ENCODE results near the gene CATSPERE.

DNA sequence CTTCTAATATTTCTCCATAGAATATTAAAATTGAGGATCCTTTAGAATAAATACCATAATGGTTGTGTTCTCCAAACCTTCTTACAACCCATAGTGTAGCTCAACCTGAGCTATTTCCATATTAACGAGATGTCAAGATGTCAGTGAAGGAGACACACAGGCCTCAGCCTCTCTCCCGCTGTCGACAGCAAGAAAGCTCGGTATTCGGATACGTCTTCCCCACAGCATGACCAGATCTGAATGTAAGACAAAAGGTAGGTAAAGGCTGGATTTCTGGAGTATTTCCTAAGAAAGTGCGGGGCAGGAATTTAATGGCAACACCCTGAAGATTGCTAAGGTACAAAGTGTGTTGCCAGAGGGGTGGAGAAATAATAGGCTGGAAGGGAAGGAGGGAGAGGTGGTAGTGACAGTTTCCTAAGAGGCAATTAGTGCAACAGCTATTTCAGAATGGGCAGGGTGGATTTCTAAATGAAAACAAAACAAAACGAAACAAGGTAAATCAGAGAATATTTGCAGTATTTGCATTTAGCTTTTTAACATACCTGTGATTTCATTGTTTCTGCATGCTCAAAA, 11.1 kb upstream of the CATSPERE start:
- TF ChIP-seq, protein P1, sequence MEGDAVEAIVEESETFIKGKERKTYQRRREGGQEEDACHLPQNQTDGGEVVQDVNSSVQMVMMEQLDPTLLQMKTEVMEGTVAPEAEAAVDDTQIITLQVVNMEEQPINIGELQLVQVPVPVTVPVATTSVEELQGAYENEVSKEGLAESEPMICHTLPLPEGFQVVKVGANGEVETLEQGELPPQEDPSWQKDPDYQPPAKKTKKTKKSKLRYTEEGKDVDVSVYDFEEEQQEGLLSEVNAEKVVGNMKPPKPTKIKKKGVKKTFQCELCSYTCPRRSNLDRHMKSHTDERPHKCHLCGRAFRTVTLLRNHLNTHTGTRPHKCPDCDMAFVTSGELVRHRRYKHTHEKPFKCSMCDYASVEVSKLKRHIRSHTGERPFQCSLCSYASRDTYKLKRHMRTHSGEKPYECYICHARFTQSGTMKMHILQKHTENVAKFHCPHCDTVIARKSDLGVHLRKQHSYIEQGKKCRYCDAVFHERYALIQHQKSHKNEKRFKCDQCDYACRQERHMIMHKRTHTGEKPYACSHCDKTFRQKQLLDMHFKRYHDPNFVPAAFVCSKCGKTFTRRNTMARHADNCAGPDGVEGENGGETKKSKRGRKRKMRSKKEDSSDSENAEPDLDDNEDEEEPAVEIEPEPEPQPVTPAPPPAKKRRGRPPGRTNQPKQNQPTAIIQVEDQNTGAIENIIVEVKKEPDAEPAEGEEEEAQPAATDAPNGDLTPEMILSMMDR (IDR thresholded peaks at IDR 0.05), result no peak
- TF ChIP-seq POLR2A (IDR thresholded peaks at IDR 0.05), result no peak
- no peak for TF ChIP-seq POLR2AphosphoS5 (IDR thresholded peaks at IDR 0.05)
